ENCODE results near the gene TRHDE.
"Not testable (repeated sequence)": the region's sequence is repeated elsewhere in the genome, so short reads cannot be mapped to it uniquely, and the experiment has no call there.

TRHDE gene

GRCh38 chr12:72485017-72485701 lies 213.0 kb downstream of the TRHDE start:
- no peak overlapping the region for H3K27ac ChIP-seq
- no peak overlapping the region for H3K4me3 ChIP-seq

- no peak overlapping the region for H3K27ac ChIP-seq
- no peak overlapping the region for H3K4me3 ChIP-seq
Observed at GRCh38 chr12:72491426-72491825, 219.3 kb downstream of the TRHDE start.

GRCh38 chr12:72493407-72493806 lies 221.2 kb downstream of the TRHDE start:
- no peak overlapping the region for H3K4me3 ChIP-seq
- no peak overlapping the region for H3K27ac ChIP-seq

GRCh38 chr12:72498354-72498753 lies 226.2 kb downstream of the TRHDE start:
- no peak overlapping the region for H3K4me3 ChIP-seq
- H3K27ac ChIP-seq = no peak overlapping the region

GRCh38 chr12:72499244-72499643 lies 227.1 kb downstream of the TRHDE start:
- no peak overlapping the region for H3K27ac ChIP-seq

GRCh38 chr12:72502546-72502945 lies 230.4 kb downstream of the TRHDE start:
- no peak overlapping the region for H3K27ac ChIP-seq
- no peak overlapping the region for H3K4me3 ChIP-seq

More at GRCh38 chr12:72499244-72499643, 227.1 kb downstream of the TRHDE start:
- H3K4me3 ChIP-seq = no peak overlapping the region

- no peak overlapping the region for H3K4me3 ChIP-seq
- H3K27ac ChIP-seq = no peak overlapping the region
Observed at GRCh38 chr12:72505227-72505626, 233.1 kb downstream of the TRHDE start.

- Histone ChIP-seq H3K27ac (no peak overlapping the region), H3K4me3 (no peak overlapping the region)
Observed at GRCh38 chr12:72509891-72510290, 237.7 kb downstream of the TRHDE start.

GRCh38 chr12:72510772-72511171 lies 238.6 kb downstream of the TRHDE start:
- Histone ChIP-seq H3K4me3 (no peak overlapping the region), H3K27ac (no peak overlapping the region)

GRCh38 chr12:72511498-72511897 lies 239.3 kb downstream of the TRHDE start:
- Histone ChIP-seq H3K27ac (no peak overlapping the region), H3K4me3 (no peak overlapping the region)

- H3K27ac ChIP-seq = no peak overlapping the region
- no peak overlapping the region for H3K4me3 ChIP-seq
Observed at GRCh38 chr12:72511906-72512305, 239.7 kb downstream of the TRHDE start.

GRCh38 chr12:72520044-72520678 lies 248.0 kb downstream of the TRHDE start:
- not testable (repeated sequence) for H3K4me3 ChIP-seq, H3K27ac ChIP-seq

- no peak overlapping the region for H3K4me3 ChIP-seq
- no peak overlapping the region for H3K27ac ChIP-seq
Observed at GRCh38 chr12:72521326-72521725, 249.2 kb downstream of the TRHDE start.

- Histone ChIP-seq H3K27ac (no peak overlapping the region), H3K4me3 (no peak overlapping the region)
Observed at GRCh38 chr12:72522411-72522810, 250.2 kb downstream of the TRHDE start.

- Histone ChIP-seq H3K27ac (no peak overlapping the region), H3K4me3 (no peak overlapping the region)
Observed at GRCh38 chr12:72523754-72524153, 251.6 kb downstream of the TRHDE start.

- Histone ChIP-seq H3K27ac (no peak overlapping the region), H3K4me3 (no peak overlapping the region)
Observed at GRCh38 chr12:72535212-72535990, 263.2 kb downstream of the TRHDE start.

- no peak overlapping the region for H3K4me3 ChIP-seq
- no peak overlapping the region for H3K27ac ChIP-seq
Observed at GRCh38 chr12:72540811-72541210, 268.6 kb downstream of the TRHDE start.

- Histone ChIP-seq H3K4me3 (no peak overlapping the region), H3K27ac (no peak overlapping the region)
Observed at GRCh38 chr12:72543777-72544467, 271.8 kb downstream of the TRHDE start.

GRCh38 chr12:72546106-72546505 lies 273.9 kb downstream of the TRHDE start:
- H3K27ac ChIP-seq = no peak overlapping the region
- H3K4me3 ChIP-seq = no peak overlapping the region

- Histone ChIP-seq H3K27ac (no peak overlapping the region), H3K4me3 (no peak overlapping the region)
Observed at GRCh38 chr12:72547573-72547972, 275.4 kb downstream of the TRHDE start.

All from skin epidermis (tissue), 12 donors.